NCI-H69 (cell line): ENCODE data around the gene ZDHHC12.
"Not testable (repeated sequence)": the region's sequence is repeated elsewhere in the genome, so short reads cannot be mapped to it uniquely, and the experiment has no call there.

Source experiments
- DNase-seq: peaks from one replicate; lab custom pipeline; 2025; lab: John Stamatoyannopoulos, UW

ZDHHC12 gene

GRCh38 chr9:128707446-128707845 lies 16.5 kb downstream of the ZDHHC12 start:
- DNase-seq: no peak

- DNase-seq: no peak
Observed at GRCh38 chr9:128706671-128707381, 17.1 kb downstream of the ZDHHC12 start.

- DNase-seq: no peak
Observed at GRCh38 chr9:128706045-128706444, 17.9 kb downstream of the ZDHHC12 start.

- DNase-seq: no peak
Observed at GRCh38 chr9:128705051-128705965, 18.6 kb downstream of the ZDHHC12 start.

GRCh38 chr9:128704356-128704670 lies 19.6 kb downstream of the ZDHHC12 start:
- DNase-seq: no peak

- no peak for DNase-seq
Observed at GRCh38 chr9:128703616-128704355, 20.1 kb downstream of the ZDHHC12 start.

- peak; percentile 80 for DNase-seq
Observed at GRCh38 chr9:128702949-128703615, 20.8 kb downstream of the ZDHHC12 start.

GRCh38 chr9:128702445-128702948 lies 21.4 kb downstream of the ZDHHC12 start, which contains the start of gene PKN3:
Gene PKN3, plus strand, starts transcription at chr9:128702503. Its CDS starts 413 bp downstream, at chr9:128702916.
- DNase-seq: peak; percentile 92

- no peak for DNase-seq
Observed at GRCh38 chr9:128701227-128701854, 22.6 kb downstream of the ZDHHC12 start.

GRCh38 chr9:128699096-128699795 lies 24.7 kb downstream of the ZDHHC12 start:
- DNase-seq: not testable (repeated sequence)

GRCh38 chr9:128696923-128697707 lies 26.8 kb downstream of the ZDHHC12 start:
- DNase-seq: no peak

- DNase-seq: no peak
Observed at GRCh38 chr9:128694344-128694743, 29.6 kb downstream of the ZDHHC12 start.

GRCh38 chr9:128693738-128694137 lies 30.2 kb downstream of the ZDHHC12 start:
- not testable (repeated sequence) for DNase-seq

GRCh38 chr9:128690684-128691034 lies 33.3 kb downstream of the ZDHHC12 start:
- DNase-seq: no peak

- peak; percentile 89 for DNase-seq
Observed at GRCh38 chr9:128689820-128690683, 33.9 kb downstream of the ZDHHC12 start.

- peak; percentile 89 for DNase-seq
Observed at GRCh38 chr9:128689293-128689774, 34.6 kb downstream of the ZDHHC12 start.

GRCh38 chr9:128688501-128689292 lies 35.2 kb downstream of the ZDHHC12 start, which contains the start of gene SET:
Gene SET, plus strand, starts transcription at chr9:128689222. Its CDS starts 361 bp downstream, at chr9:128689583.
- DNase-seq: peak; percentile 99

GRCh38 chr9:128687453-128687852 lies 36.5 kb downstream of the ZDHHC12 start:
- DNase-seq: no peak
